WTC11 (cell line): Measurements from ENCODE around the gene SLC49A3.

Experiments used
- CREB1 ChIP-seq: sonication (generic); formaldehyde crosslinking; IDR thresholded peaks from 2 replicates; pipeline ENCODE4 v1.8.0; 2023; ENCODE audit warnings: mild to moderate bottlenecking, missing genetic modification reagents
- GABPB1 ChIP-seq: sonication (generic); formaldehyde crosslinking; IDR thresholded peaks from 2 replicates; pipeline ENCODE4 v1.8.1; 2023; ENCODE audit warnings: mild to moderate bottlenecking, missing genetic modification reagents
- IRF2 ChIP-seq: sonication (generic); formaldehyde crosslinking; IDR thresholded peaks from 2 replicates; pipeline ENCODE4 v1.8.0; 2022; ENCODE audit warnings: low read depth, missing genetic modification reagents, borderline replicate concordance
- NR2C2 ChIP-seq: sonication (generic); formaldehyde crosslinking; IDR thresholded peaks from 2 replicates; pipeline ENCODE4 v1.8.0; 2022; ENCODE audit warnings: mild to moderate bottlenecking, missing genetic modification reagents
- RELA ChIP-seq: sonication (generic); formaldehyde crosslinking; IDR thresholded peaks from 2 replicates; pipeline ENCODE4 v1.8.1; 2022; ENCODE audit warnings: missing genetic modification reagents, mild to moderate bottlenecking, borderline replicate concordance
- ZNF232 ChIP-seq: sonication (generic); formaldehyde crosslinking; IDR thresholded peaks from 2 replicates; pipeline ENCODE4 v1.8.0; 2022; ENCODE audit warnings: mild to moderate bottlenecking, missing genetic modification reagents
- TF ChIP-seq, protein P1 (sequence below): sonication (generic); formaldehyde crosslinking; IDR thresholded peaks from 2 replicates; pipeline ENCODE4 v1.8.1; 2023; ENCODE audit warnings: mild to moderate bottlenecking, missing genetic modification reagents, moderate library complexity
- TF ChIP-seq, protein P2 (sequence below): sonication (generic); formaldehyde crosslinking; IDR thresholded peaks from 2 replicates; pipeline ENCODE4 v1.8.1; 2023; ENCODE audit warnings: mild to moderate bottlenecking, missing genetic modification reagents, moderate library complexity
- TF ChIP-seq, protein P3 (sequence below): sonication (generic); formaldehyde crosslinking; IDR thresholded peaks from 2 replicates; pipeline ENCODE4 v1.8.0; 2023; ENCODE audit warnings: missing genetic modification reagents, mild to moderate bottlenecking, borderline replicate concordance
- TF ChIP-seq, protein P4 (sequence below): fragments of 200-600 bp; IDR thresholded peaks from 2 replicates; pipeline ENCODE4 v1.8.0; 2022; ENCODE audit warnings: antibody characterized with exemption
- TF ChIP-seq, protein P5 (sequence below): fragments of 250-450 bp; sonication (Bioruptor Pico); IDR thresholded peaks from 2 replicates; pipeline ENCODE4 v1.9.0; 2021; ENCODE audit warnings: mild to moderate bottlenecking, borderline replicate concordance
- TF ChIP-seq, protein P6 (sequence below): fragments of 250-450 bp; sonication (Bioruptor Pico); IDR thresholded peaks from 2 replicates; pipeline ENCODE4 v1.9.0; 2021; ENCODE audit warnings: mild to moderate bottlenecking

DNA sequence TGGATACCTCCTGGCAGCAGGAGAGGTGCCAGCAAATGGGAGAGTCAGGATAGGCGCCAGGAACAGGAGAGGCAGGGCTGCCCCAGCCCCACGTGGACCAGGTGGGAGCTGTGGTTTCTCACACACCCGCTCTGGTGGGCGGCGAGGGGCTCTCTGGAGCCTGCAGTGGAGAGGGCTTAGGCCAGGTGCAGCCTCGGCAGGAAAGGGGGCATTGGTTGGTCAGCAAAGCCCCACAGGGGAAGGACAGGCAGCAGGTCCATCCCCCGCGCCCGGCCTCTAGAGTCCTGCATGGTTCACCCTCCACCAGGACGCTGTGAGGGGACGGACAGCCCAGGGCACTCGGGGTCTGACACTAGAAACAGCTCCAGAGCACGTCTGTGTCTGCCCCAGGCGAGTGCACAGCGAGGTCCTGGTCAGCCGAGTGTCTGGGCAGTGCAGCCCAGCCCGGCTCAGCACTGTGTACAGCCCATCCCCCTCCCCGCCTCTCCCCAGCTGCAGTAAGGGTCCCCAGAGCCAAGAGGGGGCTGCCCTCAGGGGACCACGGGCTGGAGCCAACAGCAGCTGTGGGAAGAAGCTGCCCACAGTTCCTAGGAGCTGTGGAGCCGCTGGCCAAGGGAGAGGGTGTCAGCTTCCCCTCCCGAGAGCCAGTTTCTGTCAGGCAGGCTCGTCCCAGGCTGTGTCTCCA, 23.1 kb downstream of the SLC49A3 start:
- TF ChIP-seq NR2C2 (CRISPR knock-in tag): no peak
- no peak for TF ChIP-seq RELA (CRISPR knock-in tag)
- no peak for TF ChIP-seq IRF2
- TF ChIP-seq, protein P1, sequence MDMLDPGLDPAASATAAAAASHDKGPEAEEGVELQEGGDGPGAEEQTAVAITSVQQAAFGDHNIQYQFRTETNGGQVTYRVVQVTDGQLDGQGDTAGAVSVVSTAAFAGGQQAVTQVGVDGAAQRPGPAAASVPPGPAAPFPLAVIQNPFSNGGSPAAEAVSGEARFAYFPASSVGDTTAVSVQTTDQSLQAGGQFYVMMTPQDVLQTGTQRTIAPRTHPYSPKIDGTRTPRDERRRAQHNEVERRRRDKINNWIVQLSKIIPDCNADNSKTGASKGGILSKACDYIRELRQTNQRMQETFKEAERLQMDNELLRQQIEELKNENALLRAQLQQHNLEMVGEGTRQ: no peak
- TF ChIP-seq ZNF232 (CRISPR knock-in tag): no peak
- TF ChIP-seq, protein P2, sequence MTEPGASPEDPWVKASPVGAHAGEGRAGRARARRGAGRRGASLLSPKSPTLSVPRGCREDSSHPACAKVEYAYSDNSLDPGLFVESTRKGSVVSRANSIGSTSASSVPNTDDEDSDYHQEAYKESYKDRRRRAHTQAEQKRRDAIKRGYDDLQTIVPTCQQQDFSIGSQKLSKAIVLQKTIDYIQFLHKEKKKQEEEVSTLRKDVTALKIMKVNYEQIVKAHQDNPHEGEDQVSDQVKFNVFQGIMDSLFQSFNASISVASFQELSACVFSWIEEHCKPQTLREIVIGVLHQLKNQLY (CRISPR knock-in tag): no peak
- TF ChIP-seq, protein P3, sequence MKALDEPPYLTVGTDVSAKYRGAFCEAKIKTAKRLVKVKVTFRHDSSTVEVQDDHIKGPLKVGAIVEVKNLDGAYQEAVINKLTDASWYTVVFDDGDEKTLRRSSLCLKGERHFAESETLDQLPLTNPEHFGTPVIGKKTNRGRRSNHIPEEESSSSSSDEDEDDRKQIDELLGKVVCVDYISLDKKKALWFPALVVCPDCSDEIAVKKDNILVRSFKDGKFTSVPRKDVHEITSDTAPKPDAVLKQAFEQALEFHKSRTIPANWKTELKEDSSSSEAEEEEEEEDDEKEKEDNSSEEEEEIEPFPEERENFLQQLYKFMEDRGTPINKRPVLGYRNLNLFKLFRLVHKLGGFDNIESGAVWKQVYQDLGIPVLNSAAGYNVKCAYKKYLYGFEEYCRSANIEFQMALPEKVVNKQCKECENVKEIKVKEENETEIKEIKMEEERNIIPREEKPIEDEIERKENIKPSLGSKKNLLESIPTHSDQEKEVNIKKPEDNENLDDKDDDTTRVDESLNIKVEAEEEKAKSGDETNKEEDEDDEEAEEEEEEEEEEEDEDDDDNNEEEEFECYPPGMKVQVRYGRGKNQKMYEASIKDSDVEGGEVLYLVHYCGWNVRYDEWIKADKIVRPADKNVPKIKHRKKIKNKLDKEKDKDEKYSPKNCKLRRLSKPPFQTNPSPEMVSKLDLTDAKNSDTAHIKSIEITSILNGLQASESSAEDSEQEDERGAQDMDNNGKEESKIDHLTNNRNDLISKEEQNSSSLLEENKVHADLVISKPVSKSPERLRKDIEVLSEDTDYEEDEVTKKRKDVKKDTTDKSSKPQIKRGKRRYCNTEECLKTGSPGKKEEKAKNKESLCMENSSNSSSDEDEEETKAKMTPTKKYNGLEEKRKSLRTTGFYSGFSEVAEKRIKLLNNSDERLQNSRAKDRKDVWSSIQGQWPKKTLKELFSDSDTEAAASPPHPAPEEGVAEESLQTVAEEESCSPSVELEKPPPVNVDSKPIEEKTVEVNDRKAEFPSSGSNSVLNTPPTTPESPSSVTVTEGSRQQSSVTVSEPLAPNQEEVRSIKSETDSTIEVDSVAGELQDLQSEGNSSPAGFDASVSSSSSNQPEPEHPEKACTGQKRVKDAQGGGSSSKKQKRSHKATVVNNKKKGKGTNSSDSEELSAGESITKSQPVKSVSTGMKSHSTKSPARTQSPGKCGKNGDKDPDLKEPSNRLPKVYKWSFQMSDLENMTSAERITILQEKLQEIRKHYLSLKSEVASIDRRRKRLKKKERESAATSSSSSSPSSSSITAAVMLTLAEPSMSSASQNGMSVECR: no peak
- TF ChIP-seq, protein P4, sequence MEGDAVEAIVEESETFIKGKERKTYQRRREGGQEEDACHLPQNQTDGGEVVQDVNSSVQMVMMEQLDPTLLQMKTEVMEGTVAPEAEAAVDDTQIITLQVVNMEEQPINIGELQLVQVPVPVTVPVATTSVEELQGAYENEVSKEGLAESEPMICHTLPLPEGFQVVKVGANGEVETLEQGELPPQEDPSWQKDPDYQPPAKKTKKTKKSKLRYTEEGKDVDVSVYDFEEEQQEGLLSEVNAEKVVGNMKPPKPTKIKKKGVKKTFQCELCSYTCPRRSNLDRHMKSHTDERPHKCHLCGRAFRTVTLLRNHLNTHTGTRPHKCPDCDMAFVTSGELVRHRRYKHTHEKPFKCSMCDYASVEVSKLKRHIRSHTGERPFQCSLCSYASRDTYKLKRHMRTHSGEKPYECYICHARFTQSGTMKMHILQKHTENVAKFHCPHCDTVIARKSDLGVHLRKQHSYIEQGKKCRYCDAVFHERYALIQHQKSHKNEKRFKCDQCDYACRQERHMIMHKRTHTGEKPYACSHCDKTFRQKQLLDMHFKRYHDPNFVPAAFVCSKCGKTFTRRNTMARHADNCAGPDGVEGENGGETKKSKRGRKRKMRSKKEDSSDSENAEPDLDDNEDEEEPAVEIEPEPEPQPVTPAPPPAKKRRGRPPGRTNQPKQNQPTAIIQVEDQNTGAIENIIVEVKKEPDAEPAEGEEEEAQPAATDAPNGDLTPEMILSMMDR: no peak
- TF ChIP-seq, protein P5, sequence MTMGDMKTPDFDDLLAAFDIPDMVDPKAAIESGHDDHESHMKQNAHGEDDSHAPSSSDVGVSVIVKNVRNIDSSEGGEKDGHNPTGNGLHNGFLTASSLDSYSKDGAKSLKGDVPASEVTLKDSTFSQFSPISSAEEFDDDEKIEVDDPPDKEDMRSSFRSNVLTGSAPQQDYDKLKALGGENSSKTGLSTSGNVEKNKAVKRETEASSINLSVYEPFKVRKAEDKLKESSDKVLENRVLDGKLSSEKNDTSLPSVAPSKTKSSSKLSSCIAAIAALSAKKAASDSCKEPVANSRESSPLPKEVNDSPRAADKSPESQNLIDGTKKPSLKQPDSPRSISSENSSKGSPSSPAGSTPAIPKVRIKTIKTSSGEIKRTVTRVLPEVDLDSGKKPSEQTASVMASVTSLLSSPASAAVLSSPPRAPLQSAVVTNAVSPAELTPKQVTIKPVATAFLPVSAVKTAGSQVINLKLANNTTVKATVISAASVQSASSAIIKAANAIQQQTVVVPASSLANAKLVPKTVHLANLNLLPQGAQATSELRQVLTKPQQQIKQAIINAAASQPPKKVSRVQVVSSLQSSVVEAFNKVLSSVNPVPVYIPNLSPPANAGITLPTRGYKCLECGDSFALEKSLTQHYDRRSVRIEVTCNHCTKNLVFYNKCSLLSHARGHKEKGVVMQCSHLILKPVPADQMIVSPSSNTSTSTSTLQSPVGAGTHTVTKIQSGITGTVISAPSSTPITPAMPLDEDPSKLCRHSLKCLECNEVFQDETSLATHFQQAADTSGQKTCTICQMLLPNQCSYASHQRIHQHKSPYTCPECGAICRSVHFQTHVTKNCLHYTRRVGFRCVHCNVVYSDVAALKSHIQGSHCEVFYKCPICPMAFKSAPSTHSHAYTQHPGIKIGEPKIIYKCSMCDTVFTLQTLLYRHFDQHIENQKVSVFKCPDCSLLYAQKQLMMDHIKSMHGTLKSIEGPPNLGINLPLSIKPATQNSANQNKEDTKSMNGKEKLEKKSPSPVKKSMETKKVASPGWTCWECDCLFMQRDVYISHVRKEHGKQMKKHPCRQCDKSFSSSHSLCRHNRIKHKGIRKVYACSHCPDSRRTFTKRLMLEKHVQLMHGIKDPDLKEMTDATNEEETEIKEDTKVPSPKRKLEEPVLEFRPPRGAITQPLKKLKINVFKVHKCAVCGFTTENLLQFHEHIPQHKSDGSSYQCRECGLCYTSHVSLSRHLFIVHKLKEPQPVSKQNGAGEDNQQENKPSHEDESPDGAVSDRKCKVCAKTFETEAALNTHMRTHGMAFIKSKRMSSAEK (CRISPR knock-in tag): no peak
- no peak for TF ChIP-seq CREB1 (CRISPR knock-in tag)
- TF ChIP-seq GABPB1 (CRISPR knock-in tag): no peak
- TF ChIP-seq, protein P6, sequence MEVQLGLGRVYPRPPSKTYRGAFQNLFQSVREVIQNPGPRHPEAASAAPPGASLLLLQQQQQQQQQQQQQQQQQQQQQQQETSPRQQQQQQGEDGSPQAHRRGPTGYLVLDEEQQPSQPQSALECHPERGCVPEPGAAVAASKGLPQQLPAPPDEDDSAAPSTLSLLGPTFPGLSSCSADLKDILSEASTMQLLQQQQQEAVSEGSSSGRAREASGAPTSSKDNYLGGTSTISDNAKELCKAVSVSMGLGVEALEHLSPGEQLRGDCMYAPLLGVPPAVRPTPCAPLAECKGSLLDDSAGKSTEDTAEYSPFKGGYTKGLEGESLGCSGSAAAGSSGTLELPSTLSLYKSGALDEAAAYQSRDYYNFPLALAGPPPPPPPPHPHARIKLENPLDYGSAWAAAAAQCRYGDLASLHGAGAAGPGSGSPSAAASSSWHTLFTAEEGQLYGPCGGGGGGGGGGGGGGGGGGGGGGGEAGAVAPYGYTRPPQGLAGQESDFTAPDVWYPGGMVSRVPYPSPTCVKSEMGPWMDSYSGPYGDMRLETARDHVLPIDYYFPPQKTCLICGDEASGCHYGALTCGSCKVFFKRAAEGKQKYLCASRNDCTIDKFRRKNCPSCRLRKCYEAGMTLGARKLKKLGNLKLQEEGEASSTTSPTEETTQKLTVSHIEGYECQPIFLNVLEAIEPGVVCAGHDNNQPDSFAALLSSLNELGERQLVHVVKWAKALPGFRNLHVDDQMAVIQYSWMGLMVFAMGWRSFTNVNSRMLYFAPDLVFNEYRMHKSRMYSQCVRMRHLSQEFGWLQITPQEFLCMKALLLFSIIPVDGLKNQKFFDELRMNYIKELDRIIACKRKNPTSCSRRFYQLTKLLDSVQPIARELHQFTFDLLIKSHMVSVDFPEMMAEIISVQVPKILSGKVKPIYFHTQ: no peak
